Body of pancreas (tissue), 4 donors: ENCODE results near the gene TFF2. TPM values are rescaled to one million over a fixed set of nuclear protein-coding genes. Genes with fewer than 3 reads are reported as not detected.

Source experiments
- ATAC-seq: fragments of 150-250 bp; one replicate; pipeline ENCODE4 v1.9.1; 2016
- DNase-seq, 4 donors: peaks; one replicate each; pipeline ENCODE4 v3.0.0-alpha.2; 2019
- H3K27ac ChIP-seq, 4 donors: fragments of 200-600 bp; sonication (generic); 1 replicate in 3 of 4; 2 replicates in 1 of 4; pipeline versions ENCODE4 v1.5.1 to v1.6.1; 2016 to 2019; ENCODE audit warnings: mild to moderate bottlenecking in 1 of 4, mixed read lengths in 1 of 4, moderate library complexity in 1 of 4
- H3K27me3 ChIP-seq, 2 donors: fragments of 200-600 bp; sonication (generic); one replicate each; pipeline ENCODE4 v1.6.0; 2016; ENCODE audit warnings: mild to moderate bottlenecking in 1 of 2
- H3K36me3 ChIP-seq, 2 donors: fragments of 200-600 bp; sonication (generic); replicated peaks in 1 of 2; 2 replicates each; pipeline ENCODE4 v1.5.1; 2016; ENCODE audit warnings: low read depth in 2 of 2; ENCODE audit not compliant: insufficient read depth in 1 of 2
- H3K4me1 ChIP-seq: fragments of 200-600 bp; sonication (generic); one replicate; pipeline ENCODE4 v1.6.0; 2016
- H3K4me3 ChIP-seq, 2 donors: fragments of 200-600 bp; sonication (generic); 1 replicate in 1 of 2; 2 replicates in 1 of 2; pipeline ENCODE4 v1.5.1; 2016 to 2019
- H3K9me3 ChIP-seq, 3 donors: fragments of 200-600 bp; sonication (generic); 1 replicate in 2 of 3; 2 replicates in 1 of 3; pipeline ENCODE4 v1.5.1; 2016
- POLR2A ChIP-seq, 3 donors: fragments of 450-650 bp; IDR thresholded peaks; one replicate each; pipeline ENCODE4 v1.6.1; 2016; ENCODE audit warnings: antibody characterized with exemption in 3 of 3, mild to moderate bottlenecking in 2 of 3
- WGBS, 2 donors: methylation state at CpG; one replicate each; pipeline ENCODE4 v1.1.5; 2017; 5-methylcytosine and 5-hydroxymethylcytosine counted together
- intact Hi-C: fragments of 100-400 bp; cut with DNase I; formaldehyde crosslinking; loops from one replicate; pipeline ENCODE4 v1.15.1; 2023
- total RNA-seq, 2 donors: library from RNA; depleted of rRNA; stranded (reverse); fragments of >200 nt; gene quantifications; one replicate each; pipeline ENCODE4 v1.1.0, GENCODE V29; 2016
- TF ChIP-seq, protein P1 (sequence below), 7 experiments: fragments of 450-650 bp in 4 of 7; fragments of 200-600 bp in 3 of 7; sonication (generic) in 3 of 7; IDR thresholded peaks; one replicate each; pipeline ENCODE4 v1.5.1; 2016 to 2019; ENCODE audit warnings: antibody characterized with exemption in 7 of 7

Gene TFF2
- total RNA-seq, 2 donors from 2014 or later, result 1.3 to 9.3 TPM

DNA sequence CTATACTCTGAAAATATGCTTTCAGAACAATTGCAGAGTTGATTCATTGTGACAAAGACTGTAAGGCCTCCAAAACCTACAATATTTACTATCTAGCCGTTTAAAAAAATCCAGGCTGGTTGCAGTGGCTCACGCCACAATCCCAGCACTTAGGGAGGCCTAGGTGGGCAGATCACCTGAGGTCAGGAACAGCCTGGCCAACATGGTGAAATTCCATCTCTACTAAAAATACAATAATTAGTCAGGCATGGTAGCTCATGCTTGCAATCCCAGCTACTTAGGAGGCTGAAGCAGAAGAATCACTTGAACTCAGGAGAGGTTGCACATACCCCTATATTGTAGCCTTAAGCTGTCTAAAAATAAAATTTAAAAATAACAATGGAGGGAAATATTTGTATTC lies 5.3 kb upstream of the TFF2 start:
- intact Hi-C loops, result no loop called here
- WGBS, 2 donors, result 74 to 76% methylated on average over 2 of the region's 2 CpGs
- Histone ChIP-seq H3K27ac (no peak overlapping the region), H3K9me3 (peaks cover 0 to 4% (median 0%) of the 10 kb centered on the region in 3 donors), H3K27me3 (no peaks in the 10 kb centered on the region), H3K4me3 (no peak overlapping the region), H3K36me3 (no peaks in the 10 kb centered on the region), H3K4me1 (no peaks in the 10 kb centered on the region)
- ATAC-seq (no peak), DNase-seq (no peak)
- no peak for TF ChIP-seq POLR2A (IDR thresholded peaks at IDR 0.05)
- TF ChIP-seq, protein P1, sequence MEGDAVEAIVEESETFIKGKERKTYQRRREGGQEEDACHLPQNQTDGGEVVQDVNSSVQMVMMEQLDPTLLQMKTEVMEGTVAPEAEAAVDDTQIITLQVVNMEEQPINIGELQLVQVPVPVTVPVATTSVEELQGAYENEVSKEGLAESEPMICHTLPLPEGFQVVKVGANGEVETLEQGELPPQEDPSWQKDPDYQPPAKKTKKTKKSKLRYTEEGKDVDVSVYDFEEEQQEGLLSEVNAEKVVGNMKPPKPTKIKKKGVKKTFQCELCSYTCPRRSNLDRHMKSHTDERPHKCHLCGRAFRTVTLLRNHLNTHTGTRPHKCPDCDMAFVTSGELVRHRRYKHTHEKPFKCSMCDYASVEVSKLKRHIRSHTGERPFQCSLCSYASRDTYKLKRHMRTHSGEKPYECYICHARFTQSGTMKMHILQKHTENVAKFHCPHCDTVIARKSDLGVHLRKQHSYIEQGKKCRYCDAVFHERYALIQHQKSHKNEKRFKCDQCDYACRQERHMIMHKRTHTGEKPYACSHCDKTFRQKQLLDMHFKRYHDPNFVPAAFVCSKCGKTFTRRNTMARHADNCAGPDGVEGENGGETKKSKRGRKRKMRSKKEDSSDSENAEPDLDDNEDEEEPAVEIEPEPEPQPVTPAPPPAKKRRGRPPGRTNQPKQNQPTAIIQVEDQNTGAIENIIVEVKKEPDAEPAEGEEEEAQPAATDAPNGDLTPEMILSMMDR (IDR thresholded peaks at IDR 0.05), result no peak

DNA sequence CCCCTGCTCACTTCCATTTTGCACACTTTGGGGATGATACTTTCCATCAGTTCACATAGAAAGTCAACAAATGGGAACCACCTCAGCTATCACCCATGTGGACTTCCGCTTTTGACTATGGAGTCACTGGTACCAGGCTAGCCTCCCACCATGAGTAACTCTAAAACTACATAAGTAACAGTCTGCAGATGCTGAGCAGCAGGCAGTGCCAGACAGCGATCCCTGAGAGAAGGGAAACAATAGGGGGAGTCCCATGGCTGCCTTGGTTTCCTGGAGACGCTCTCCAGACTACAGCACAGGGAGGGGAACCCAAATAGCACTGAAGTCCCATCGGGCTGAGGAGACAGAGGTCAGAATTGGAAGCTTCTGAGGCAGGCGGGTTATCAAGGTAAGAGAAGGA lies 2.8 kb upstream of the TFF2 start:
- DNase-seq (no peak), ATAC-seq (no peak)
- Histone ChIP-seq H3K9me3 (peaks cover 0 to 4% (median 0%) of the 10 kb centered on the region in 3 donors), H3K4me3 (no peak overlapping the region), H3K27ac (no peak overlapping the region), H3K4me1 (no peaks in the 10 kb centered on the region), H3K27me3 (no peaks in the 10 kb centered on the region), H3K36me3 (no peaks in the 10 kb centered on the region)
- intact Hi-C loops, result no loop called here
- TF ChIP-seq POLR2A (IDR thresholded peaks at IDR 0.05), result no peak
- TF ChIP-seq, protein P1 (IDR thresholded peaks at IDR 0.05), result no peak
- 71 to 99% methylated on average over 5 of the region's 5 CpGs for WGBS, 2 donors

DNA sequence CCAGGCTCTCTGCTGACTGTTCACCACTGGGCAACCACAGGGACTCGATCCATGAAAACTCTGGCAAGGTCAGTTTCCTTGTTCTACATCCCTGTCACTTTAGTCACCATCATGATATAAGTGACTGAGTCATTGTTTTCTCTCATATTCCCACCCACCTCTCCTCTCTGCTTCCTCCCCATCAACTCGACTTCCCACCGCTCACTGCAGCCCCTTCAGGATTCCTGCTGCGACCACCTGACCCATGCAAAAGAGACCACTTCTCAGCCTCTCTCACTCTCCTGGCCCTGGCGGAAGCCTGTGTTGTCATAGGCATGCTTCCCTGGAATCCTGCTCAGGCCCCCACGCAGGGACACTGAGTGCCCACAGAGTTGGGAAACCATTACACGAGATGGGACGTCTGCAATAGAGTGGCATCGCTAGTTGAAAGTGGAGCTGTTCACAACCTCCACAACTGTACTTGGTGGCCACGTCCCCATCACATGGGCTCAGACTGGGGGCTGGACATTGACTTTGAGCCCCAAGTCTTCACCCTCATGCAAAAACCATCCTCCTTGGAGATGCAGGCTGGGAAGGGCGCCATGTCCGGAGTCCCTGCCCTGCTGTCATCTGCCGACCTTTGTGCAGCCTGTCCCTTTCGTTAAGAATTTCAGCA lies 1.8 kb upstream of the TFF2 start:
- Histone ChIP-seq H3K36me3 (no peaks in the 10 kb centered on the region), H3K9me3 (peaks cover 0 to 4% (median 0%) of the 10 kb centered on the region in 3 donors), H3K4me1 (no peaks in the 10 kb centered on the region), H3K27ac (no peak overlapping the region), H3K4me3 (no peak overlapping the region), H3K27me3 (no peaks in the 10 kb centered on the region)
- WGBS, 2 donors, result 74 to 86% methylated on average over 13 to 14 of the region's 14 CpGs
- intact Hi-C loops, result no loop called here
- ATAC-seq (no peak), DNase-seq (no peak)
- TF ChIP-seq, protein P1 (IDR thresholded peaks at IDR 0.05), result no peak
- TF ChIP-seq POLR2A (IDR thresholded peaks at IDR 0.05), result no peak

DNA sequence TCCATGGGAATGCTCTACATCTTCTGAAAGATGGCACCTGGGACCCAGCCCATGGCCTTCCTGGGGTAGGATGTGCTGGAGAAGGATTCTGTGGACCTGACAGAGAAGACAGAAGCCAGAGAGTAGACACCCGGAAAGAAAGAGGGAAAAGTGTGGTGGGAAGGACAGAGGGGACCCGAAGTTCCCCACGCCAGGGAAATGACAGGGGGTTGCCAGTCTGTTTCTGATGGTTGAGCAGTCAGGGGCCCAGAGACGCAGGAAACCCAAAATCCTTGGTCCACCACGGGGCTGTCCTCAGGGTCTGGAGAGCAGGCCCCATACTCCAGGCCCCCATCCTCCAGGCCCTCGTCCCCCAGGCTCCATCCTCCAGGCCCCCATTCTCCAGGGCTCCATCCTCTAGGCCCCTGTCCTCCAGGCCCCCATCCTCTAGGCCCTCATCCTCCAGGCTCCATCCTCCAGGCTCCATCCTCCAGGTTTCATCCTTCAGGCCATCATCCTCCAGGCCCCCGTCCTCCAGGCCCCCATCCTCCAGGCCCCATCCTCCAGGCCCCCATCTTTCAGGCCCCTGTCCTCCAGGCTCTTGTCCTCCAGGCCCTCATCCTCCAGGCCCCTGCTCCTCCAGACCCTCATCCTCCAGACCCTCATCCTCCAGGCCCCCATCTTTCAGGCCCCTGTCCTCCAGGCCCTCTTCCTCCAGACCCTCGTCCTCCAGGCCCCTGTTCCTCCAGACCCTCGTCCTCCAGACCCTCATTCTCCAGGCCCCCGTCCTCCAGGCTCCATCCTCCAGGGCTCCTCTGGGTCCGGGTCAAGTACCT lies 1.0 kb upstream of the TFF2 start:
- no peaks in the 10 kb centered on the region for H3K27me3 ChIP-seq
- TF ChIP-seq POLR2A (IDR thresholded peaks at IDR 0.05), result no peak
- TF ChIP-seq, protein P1 (IDR thresholded peaks at IDR 0.05), result no peak
- no peaks in the 10 kb centered on the region for H3K4me1 ChIP-seq
- no peaks in the 10 kb centered on the region for H3K9me3 ChIP-seq
- ATAC-seq (no peak), DNase-seq (no peak)
- intact Hi-C loops, result no loop called here
- no peaks in the 10 kb centered on the region for H3K36me3 ChIP-seq
- H3K4me3 ChIP-seq, result no peak overlapping the region
- no peak overlapping the region for H3K27ac ChIP-seq
- WGBS, 2 donors, result 67 to 81% methylated on average over 11 of the region's 11 CpGs
